ENCODE measurements around the gene THOC1. TPM values are rescaled to one million over a fixed set of nuclear protein-coding genes. Genes with fewer than 3 reads are reported as not detected.

The THOC1 gene
- total RNA-seq, 4 donors from 2014 or later: 13.8 to 34.1 (median 21.8) TPM

DNA sequence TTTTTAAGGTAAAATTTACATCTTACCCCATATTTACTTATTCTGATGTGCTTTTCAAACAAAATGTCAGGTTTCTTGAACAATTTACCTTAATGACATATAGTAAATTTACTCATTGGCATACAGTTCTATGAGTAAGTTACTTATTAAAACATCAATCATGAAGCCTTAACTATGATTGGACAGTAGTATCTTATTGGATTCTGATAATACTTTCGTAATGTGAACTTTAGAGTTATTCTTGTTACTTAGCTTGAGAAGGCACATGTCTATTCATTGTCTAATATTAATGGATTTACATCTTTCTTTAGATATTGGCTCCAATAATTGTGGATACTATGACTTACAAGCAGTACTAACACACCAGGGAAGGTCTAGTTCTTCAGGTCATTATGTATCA, 57.8 kb downstream of the THOC1 start:
- TF ChIP-seq POLR2A (IDR thresholded peaks at IDR 0.05; ENCODE audit: low read depth): no peak
- intact Hi-C loops (cut with DNase I): no loop called here
- Histone ChIP-seq H3K4me3 (no peak overlapping the region), H3K27me3 (no peaks in the 10 kb centered on the region), H3K27ac (replicated peaks in 1 of 4) (no peak overlapping the region), H3K36me3 (peaks cover 42 to 89% (median 69%) of the 10 kb centered on the region in 4 donors), H3K4me1 (no peaks in the 10 kb centered on the region), H3K9me3 (no peaks in the 10 kb centered on the region)
- no peak for DNase-seq (ENCODE audit: extremely low spot score)
- WGBS: 100% methylated on average over 1 of the region's 1 CpG

DNA sequence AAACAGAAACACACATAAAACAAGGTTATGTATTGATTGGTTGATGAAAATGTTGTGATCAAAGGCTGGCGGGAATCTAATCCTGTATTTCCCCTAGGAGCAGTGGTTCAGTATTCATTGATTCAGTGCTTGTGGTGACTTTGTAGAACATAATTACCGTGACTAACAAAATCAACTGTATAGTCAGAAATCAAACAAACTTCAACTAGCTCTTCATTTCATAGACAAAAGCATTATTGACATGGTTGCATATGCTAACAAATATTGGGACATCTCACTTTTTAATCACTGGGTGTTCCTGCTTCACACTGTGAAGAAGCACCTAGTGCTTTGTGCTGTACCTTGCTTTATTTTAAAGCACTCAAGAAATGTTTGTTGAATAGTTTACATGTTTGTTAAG, 68.1 kb downstream of the THOC1 start:
- WGBS: 98% methylated on average over 2 of the region's 2 CpGs
- no peak for DNase-seq (ENCODE audit: extremely low spot score)
- peaks cover 29 to 85% (median 68%) of the 10 kb centered on the region in 4 donors for H3K36me3 ChIP-seq
- no peaks in the 10 kb centered on the region for H3K9me3 ChIP-seq
- H3K4me3 ChIP-seq: no peak overlapping the region
- TF ChIP-seq, protein P1, sequence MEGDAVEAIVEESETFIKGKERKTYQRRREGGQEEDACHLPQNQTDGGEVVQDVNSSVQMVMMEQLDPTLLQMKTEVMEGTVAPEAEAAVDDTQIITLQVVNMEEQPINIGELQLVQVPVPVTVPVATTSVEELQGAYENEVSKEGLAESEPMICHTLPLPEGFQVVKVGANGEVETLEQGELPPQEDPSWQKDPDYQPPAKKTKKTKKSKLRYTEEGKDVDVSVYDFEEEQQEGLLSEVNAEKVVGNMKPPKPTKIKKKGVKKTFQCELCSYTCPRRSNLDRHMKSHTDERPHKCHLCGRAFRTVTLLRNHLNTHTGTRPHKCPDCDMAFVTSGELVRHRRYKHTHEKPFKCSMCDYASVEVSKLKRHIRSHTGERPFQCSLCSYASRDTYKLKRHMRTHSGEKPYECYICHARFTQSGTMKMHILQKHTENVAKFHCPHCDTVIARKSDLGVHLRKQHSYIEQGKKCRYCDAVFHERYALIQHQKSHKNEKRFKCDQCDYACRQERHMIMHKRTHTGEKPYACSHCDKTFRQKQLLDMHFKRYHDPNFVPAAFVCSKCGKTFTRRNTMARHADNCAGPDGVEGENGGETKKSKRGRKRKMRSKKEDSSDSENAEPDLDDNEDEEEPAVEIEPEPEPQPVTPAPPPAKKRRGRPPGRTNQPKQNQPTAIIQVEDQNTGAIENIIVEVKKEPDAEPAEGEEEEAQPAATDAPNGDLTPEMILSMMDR (IDR thresholded peaks at IDR 0.05): no peak
- no peak for TF ChIP-seq POLR2A (IDR thresholded peaks at IDR 0.05; ENCODE audit: low read depth)
- no peak for TF ChIP-seq POLR2AphosphoS5 (IDR thresholded peaks at IDR 0.05)
- TF ChIP-seq EP300 (IDR thresholded peaks at IDR 0.05): no peak
- intact Hi-C loops (cut with DNase I): no loop called here
- H3K4me1 ChIP-seq: no peaks in the 10 kb centered on the region
- no peaks in the 10 kb centered on the region for H3K27me3 ChIP-seq
- H3K27ac ChIP-seq (replicated peaks in 1 of 4): no peak overlapping the region

DNA sequence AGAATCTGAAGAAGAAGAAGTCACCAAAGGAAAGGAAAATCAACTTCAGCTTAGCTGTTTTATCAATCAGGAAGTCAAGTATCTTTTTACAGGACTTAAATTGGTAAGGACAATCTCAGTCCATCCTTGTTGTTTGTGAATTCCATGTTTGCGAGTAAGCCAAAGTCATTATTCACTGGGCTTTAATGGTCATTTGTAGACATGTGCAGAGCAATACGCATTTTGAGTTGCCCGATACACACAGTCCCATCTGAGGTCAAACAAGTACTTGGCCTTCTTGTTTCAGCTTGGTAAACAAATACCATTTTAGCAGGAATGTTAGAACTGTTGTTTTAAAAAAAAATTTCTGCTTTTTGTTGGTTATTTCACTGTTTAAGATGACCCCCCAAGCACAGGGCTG, 68.6 kb downstream of the THOC1 start:
- intact Hi-C loops (cut with DNase I): no loop called here
- TF ChIP-seq POLR2AphosphoS5 (IDR thresholded peaks at IDR 0.05) (no peak), EP300 (IDR thresholded peaks at IDR 0.05) (no peak), POLR2A (IDR thresholded peaks at IDR 0.05; ENCODE audit: low read depth) (no peak)
- TF ChIP-seq, protein P1 (IDR thresholded peaks at IDR 0.05): no peak
- Histone ChIP-seq H3K27ac (replicated peaks in 1 of 4) (no peak overlapping the region), H3K36me3 (peaks cover 25 to 80% (median 64%) of the 10 kb centered on the region in 4 donors), H3K27me3 (no peaks in the 10 kb centered on the region), H3K4me3 (no peak overlapping the region), H3K9me3 (no peaks in the 10 kb centered on the region), H3K4me1 (no peaks in the 10 kb centered on the region)
- no peak for DNase-seq (ENCODE audit: extremely low spot score)
- WGBS: 94% methylated on average over 3 of the region's 3 CpGs

DNA sequence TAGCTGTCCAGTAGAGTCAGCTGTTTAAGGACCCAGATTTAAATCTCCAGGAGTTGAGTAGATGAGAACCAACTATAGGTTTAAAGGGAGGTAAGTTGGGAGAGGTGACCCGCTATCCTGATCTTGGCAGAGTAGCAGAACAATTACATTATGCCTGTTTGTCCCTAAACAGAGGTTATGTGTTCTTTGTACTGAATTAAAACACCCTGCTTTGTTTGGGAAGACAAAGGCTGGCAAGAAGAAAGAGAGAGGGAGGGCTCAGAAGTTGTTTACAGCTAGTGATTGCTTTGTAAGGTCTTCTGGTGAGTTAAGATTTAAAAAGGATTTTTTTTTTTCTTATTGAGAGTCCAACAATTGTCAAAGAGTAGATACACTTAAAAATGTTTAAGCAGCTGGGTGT, 72.2 kb downstream of the THOC1 start:
- Histone ChIP-seq H3K9me3 (no peaks in the 10 kb centered on the region), H3K27me3 (no peaks in the 10 kb centered on the region), H3K4me1 (peaks cover 0 to 11% (median 0%) of the 10 kb centered on the region in 4 donors), H3K27ac (replicated peaks in 1 of 4) (no peak overlapping the region), H3K4me3 (no peak overlapping the region), H3K36me3 (peaks cover 12 to 53% (median 43%) of the 10 kb centered on the region in 4 donors)
- 100% methylated on average over 1 of the region's 1 CpG for WGBS
- TF ChIP-seq, protein P1 (IDR thresholded peaks at IDR 0.05): no peak
- TF ChIP-seq POLR2A (IDR thresholded peaks at IDR 0.05; ENCODE audit: low read depth) (no peak), POLR2AphosphoS5 (IDR thresholded peaks at IDR 0.05) (no peak), EP300 (IDR thresholded peaks at IDR 0.05) (no peak)
- DNase-seq (ENCODE audit: extremely low spot score): no peak
- intact Hi-C loops (cut with DNase I): no loop called here

DNA sequence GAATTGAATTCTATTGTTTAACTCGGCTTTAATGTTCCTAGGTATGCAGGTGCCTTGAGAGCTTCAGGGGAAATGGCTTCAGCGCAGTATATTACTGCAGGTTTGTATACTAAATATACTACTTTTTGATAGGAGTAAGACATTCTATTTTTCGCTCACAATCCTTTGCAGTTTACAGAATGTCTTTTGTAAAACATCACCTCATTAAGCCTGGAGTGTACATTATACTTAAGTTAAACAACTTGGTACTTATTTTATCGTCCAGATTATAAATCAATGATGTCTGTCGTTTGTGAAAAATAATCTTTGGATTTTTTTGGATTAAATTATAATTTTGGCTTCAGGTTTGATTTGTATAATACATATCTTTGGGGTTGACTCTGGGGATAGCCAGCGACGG, 75.0 kb downstream of the THOC1 start:
- no peak for DNase-seq (ENCODE audit: extremely low spot score)
- no peak overlapping the region for H3K27ac ChIP-seq (replicated peaks in 1 of 4)
- H3K4me3 ChIP-seq: no peak overlapping the region
- TF ChIP-seq, protein P1 (IDR thresholded peaks at IDR 0.05): no peak
- TF ChIP-seq POLR2AphosphoS5 (IDR thresholded peaks at IDR 0.05) (no peak), POLR2A (IDR thresholded peaks at IDR 0.05; ENCODE audit: low read depth) (no peak)
- peaks cover 0 to 11% (median 0%) of the 10 kb centered on the region in 4 donors for H3K4me1 ChIP-seq
- WGBS: 68% methylated on average over 7 of the region's 7 CpGs
- intact Hi-C loops (cut with DNase I): no loop called here
- H3K27me3 ChIP-seq: no peaks in the 10 kb centered on the region
- H3K36me3 ChIP-seq: peaks cover 0 to 26% (median 17%) of the 10 kb centered on the region in 4 donors
- no peaks in the 10 kb centered on the region for H3K9me3 ChIP-seq

Data from esophagus muscularis mucosa (tissue), 4 donors.